NCI-H2029 treated with DMSO at 0.1 percent for 48 hours (cell line): ENCODE measurements around the gene IGSF6.
A peak's percentile ranks its signal among the peaks of the same experiment; 100 is the strongest.

ENCODE experiments used
- DNase-seq: peaks from one replicate; lab custom pipeline; 2025; lab: John Stamatoyannopoulos, UW

Gene IGSF6

GRCh38 chr16:21600031-21600773, 52.2 kb downstream of the IGSF6 start:
- DNase-seq: no peak

- peak; percentile 77 for DNase-seq
Observed at GRCh38 chr16:21599122-21600030, 53.0 kb downstream of the IGSF6 start, which contains the start of gene METTL9. Gene METTL9, plus strand, starts transcription at chr16:21599577. Its CDS starts 157 bp downstream, at chr16:21599734.

GRCh38 chr16:21598701-21599121, 53.7 kb downstream of the IGSF6 start:
- DNase-seq: no peak

GRCh38 chr16:21598206-21598605, 54.2 kb downstream of the IGSF6 start:
- DNase-seq: no peak

GRCh38 chr16:21597561-21598030, 54.8 kb downstream of the IGSF6 start:
- DNase-seq: no peak

- DNase-seq: no peak
Observed at GRCh38 chr16:21593530-21594289, 58.7 kb downstream of the IGSF6 start.

GRCh38 chr16:21592191-21592590, 60.2 kb downstream of the IGSF6 start:
- DNase-seq: no peak

- no peak for DNase-seq
Observed at GRCh38 chr16:21590796-21591195, 61.6 kb downstream of the IGSF6 start.

- no peak for DNase-seq
Observed at GRCh38 chr16:21590287-21590686, 62.1 kb downstream of the IGSF6 start.

- DNase-seq: no peak
Observed at GRCh38 chr16:21589551-21589950, 62.9 kb downstream of the IGSF6 start.
